GM21576 (cell line): Measurements from ENCODE around the gene UBE2D2.

Source experiments
- ATAC-seq: cut with Tn5 transposase; IDR thresholded peaks from one replicate; pipeline ENCODE4 v1.9.1; 2021; ENCODE audit warnings: mild to moderate bottlenecking, moderate library complexity; ENCODE audit not compliant: unreplicated experiment

Gene UBE2D2

DNA sequence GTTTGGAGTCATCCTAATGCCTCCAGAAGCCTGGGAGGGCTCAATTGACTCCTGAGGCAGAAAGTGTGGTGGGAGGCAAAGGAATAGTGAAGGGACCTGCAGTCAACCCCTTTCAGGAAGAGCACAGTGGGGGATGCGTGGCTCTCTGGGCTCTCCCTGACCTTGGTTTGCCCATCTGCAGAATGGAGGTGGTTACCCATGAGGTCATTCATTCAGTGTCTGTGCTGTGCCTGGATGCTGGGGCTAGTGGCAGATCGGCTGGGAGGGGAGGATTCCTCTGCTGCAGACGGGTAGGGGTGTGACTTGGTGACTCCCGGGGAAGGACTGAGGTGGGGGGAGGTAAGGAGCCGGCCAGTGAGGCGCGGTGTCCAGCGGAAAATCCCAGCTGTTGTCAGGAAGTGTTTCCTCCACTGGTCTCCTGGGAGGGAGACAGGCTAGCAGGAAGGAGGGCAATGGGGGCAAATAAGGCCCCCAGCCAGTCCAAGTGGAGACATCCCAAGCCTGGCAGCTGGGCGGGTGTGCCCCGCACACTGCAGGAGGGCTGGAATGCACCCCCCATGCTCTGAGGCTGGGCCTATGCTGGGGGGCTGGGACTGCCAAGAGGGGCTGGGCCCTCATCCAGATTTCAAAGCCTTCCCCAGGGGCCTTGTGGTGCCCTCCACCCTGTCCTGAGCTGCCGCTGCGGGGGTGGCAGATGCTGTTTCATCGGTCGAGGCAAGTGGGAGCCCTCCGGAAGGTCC, 98.0 kb downstream of the UBE2D2 start:
- no peak for ATAC-seq

DNA sequence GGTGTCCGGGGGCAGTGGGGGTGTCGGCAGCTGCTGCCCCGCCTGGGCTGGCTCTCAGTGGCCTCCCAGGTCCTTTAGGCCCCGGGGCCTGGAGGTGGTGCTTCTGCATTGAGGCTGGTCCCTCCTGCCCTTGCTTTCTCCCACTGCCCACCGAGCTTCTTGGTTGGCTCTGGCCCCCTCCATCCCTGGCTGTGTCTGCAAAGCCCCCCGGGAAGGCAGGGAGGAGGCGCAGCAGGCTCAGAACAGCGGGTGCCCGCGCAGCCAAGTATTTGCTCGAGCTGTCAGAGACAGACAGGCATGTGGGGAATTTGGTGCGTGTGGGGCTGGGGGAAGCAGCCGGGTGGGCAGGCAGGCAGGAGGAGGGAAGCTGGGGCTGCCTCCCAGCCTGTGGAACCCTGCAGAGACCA, 98.6 kb downstream of the UBE2D2 start:
- ATAC-seq, result no peak

DNA sequence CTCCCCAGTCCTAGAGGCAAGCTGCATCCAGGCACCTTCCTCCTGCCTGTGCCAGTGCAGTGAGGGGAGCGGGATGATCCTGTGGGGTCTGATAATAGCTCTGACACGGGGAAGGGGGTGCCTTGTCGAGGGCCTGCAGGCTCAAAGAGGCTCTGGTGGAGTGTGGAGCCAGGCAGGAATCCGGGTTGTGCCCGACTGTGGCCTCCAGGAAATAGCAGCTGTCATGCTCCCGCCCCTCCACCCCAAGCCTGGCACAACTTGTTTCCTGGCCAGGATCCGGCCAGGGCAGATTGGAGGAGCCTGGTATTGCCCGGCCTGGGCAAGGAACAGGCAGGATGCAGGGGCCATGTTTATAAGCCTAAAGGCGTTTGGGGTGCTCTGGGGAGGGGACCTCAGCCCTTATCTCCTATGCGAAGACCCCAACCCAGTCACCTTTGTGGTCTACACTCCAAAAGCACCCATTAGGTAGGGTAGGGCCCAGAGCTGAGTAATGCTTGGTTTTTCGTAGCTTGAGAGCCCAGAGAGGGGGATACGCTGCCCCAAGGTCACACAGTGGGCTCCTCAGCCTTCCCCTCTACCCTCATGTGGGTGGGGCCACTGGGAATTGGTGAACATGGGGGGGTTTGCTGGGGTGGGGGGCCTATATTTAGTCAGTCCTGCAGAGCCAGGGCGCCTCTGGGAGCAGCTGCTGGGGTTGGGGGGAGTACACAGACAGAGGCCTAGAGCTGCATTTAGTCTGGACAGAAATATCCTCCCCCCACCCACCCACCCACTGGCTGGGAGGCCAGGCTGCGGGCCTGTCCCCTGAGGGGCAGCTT, 99.2 kb downstream of the UBE2D2 start:
- ATAC-seq, result no peak

DNA sequence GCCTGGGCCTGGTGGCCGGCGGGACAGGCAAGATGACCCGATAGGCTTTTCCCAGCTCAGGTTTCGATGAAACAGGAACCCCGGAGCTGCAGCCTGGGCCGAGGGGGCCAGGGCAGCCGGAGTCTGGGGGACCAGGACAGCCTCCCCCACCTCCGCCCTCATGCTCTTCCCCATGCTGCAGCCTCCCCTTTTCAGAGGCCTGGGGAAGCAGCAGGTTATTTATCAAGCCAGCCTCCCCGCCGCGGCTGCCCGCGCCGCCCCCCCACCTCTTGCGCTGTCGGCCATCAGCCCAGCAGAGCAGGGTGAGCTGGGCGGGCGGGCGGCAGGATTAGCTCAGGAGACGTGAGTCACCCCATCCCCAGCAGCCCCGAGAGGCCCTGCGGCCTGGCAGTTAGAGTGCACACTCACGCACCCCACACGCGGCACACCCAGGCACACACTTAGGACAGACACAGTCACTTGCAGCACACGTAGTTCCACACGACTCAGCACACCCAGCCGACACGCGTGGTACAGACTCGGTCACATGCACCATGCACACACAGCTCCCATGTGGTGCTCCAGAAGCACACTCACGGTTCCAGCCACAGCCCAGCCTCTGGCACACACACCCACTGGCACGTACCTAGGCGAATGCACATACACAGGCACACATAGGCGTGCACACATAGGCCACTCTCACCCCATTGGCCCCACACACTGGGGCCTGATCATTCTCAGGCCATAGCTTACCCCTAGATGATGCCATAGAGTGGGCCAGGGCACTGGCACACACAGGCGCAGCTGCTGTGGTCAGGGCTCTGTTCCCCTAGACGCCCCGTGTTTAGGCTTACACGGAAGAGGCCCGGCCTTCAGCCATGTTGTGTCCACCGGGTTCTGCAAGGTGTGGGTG, 100.0 kb downstream of the UBE2D2 start:
- no peak for ATAC-seq

DNA sequence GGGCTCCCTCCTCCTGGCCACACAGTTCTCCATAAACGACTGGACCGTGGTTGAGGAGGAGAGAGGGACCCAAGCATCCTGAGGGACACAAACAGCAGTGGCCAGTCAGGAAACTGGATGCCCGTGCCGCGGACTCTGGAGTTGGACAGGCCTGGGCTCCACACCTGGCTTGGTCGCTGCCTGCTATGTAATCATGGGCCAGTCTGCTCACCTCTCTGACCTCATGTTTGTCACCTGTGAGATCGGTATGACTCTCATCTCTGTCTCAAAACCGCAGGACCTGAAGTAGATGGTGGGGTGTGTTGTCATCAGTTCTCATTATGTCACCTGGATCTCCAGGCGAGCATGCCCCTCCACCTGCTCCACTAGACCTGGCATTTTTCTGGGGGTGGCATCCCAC, 101.5 kb downstream of the UBE2D2 start:
- ATAC-seq, result no peak

DNA sequence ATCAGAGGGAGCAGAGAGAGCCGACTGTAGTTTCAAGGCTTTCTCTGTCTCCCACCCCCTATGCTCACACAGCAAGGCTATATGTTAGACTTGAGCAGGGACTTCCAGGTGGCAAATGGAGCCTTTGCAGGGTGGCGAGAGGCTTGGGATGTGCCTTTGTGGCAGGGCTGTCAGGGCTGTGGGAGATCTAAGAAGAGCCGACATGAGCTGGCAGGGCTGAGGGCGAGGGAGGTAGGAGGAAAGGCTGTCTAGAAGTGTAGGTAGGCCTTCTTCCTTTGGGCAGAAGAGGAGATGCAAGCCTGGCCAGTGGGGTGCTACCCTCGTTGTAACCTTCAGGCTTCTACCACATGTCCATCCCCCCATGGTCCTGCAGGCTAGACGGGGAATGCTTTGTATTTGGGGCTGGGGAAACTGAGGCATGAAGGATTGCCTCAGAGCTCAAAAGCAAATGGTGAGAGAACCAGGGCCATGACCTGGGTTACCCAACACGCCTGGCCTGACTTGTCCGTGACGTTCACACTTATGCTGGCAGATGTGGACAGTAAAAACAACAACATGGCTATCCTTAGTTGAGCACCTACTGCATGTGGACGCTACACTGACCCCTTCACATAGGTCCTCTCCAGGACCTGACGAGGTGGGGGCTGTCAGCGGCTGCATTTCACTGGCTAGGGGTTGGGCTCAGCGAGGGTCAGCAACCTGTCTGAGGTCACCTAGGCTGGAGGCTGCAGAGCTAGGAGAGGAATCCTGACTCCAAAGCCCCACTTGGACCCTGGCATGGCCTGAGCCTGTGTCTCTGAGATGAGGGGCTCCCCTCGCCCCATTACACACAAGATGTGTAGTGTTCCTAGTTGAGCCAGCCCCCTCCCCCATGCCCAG, 102.3 kb downstream of the UBE2D2 start:
- no peak for ATAC-seq

DNA sequence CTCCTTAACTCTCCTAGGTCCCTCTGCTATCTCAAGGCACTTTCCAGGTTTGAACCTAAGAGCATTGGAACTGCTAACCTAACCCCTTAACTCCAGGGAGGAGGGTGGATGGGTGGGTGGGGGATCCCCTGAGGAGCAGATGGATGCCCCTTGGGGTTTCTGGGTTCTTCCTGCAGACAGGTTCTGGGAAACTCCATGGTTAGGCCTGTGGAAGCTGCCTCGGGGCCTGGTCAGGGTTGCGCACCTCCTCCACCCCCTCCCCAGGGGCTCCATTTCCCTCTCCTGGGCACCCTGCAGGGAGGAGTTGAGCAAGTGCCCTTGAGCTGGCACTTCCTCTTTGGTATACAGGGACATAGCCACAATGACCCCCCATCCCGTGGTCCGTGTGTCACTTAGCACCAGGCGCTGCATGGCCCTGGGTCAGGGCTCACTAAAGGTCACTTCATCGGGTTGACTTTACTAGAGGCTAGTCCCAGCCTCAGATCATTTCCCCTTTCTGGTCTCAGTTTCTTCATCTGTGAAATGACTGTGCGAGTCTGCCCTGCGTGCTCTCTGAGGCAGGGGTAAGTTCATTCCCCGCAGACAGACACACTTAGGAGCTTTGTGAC, 103.1 kb downstream of the UBE2D2 start:
- ATAC-seq, result peak; percentile 41

DNA sequence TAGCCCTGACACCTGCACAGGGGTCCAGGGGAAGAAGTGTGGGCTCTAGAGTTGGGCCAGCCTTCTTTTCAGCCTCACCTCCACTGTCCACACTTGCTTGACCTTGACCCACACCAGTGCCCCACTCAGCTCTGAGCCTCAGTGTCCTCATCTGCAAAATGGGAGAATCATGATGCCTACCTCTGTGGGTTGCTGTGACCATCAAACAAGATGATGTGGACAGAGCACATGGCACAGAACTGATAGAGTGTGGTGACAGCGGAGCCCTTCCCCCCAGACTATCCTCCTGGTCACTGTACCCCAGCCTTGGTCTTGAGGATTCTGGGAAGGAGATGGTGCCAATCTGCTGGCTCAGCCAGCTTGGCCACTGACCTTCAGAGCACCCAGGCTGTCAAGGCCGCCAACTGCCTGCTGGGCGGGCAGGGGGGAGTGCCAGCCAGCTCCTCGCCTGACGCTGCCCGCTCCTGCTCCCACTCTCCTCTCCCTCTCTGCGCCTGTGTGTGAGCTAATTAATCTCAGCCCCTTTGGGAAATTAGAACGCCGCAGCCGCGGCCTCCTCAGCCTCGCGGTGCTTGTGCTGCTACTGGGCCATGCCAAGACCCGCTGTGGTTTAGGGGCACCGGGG, 103.7 kb downstream of the UBE2D2 start:
- no peak for ATAC-seq

DNA sequence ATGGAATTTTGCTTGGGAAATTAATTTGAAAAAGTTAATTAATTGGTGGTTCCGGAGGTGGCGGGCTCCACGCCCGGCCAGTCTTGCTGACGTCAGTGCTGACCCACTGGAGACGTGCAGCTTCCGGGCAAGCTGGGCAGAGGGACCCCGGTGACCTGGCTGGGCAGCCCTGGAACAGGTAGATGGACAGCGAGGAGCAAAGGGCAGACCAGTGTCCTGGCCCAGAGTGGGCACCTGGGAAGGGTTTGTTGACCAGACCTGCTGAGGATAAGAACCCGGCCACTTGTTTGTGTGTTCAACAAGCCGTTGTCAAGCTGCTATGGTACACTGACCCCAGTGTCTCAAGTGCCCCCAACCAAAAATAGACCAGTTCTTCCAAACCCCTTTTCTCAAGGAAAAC, 104.5 kb downstream of the UBE2D2 start:
- ATAC-seq, result no peak

DNA sequence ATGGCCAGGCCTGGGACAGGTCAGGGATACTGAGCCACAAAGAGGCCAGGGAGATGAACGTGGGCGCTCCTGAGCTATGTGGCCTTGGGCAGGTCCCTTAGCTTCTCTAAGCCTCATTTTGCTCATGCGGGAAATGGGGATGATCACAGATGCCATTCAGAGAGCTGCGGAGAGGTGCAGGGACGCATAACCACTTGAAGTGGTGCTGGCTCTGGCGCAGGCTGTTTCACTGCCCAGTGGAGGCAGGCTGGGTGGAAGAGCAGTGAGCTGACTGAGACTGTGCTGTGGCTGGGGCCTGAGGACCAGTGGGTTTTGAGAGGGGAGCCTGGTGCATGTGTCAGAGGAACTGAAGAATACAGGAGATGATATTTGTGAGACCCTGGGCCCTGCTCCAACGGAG, 105.4 kb downstream of the UBE2D2 start:
- no peak for ATAC-seq

DNA sequence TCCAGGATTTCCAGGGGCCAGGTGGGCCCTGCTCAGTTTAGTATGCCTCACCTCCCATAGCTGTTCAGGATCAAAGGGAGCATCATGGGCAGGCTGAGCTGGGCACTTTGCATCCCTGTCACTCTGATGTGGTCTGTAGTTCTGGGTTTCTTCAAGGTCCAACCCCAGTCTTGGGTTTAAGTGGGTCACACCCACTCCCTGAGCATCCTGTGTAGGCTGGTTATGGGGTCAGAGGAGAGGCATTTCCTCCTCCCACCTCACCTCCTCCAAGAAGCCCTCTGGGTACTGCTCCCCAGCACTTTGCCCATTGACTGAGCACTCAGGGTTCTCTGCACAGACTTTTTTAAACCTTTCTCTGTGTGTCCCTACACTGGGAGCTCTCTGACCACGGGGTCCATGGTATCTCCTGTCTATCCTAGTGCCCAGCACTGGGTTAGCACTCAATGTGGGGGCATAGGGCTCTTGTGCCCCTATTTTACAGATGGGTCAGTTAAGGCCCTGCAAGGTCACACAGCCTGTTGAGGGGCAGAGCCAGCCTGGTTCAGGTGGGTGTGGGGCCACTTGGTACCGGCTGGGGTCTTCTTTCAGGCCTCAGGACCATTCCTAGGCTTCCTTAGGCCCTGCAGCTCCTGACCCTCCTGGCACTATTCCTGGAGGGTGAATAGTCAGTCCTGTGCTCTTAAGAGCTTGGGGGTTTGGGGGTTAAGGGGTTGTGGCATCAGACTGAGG, 106.0 kb downstream of the UBE2D2 start:
- ATAC-seq, result no peak

DNA sequence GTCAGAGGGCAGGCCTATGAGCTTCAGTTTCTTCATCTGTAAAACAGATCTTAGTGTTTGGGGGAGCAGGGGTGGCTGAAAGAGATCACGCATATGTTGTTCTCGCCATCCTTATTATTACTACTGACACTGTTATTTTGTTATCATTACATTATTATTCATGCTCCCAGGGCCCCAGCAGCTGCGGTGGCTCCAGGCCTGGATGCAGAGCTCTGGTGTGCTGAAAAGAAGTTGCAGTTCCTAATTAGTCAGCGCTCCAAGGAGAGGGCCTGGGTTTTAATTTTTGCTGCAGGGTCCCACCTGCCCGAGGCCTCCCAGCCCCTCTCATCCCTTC, 106.6 kb downstream of the UBE2D2 start:
- ATAC-seq, result no peak

DNA sequence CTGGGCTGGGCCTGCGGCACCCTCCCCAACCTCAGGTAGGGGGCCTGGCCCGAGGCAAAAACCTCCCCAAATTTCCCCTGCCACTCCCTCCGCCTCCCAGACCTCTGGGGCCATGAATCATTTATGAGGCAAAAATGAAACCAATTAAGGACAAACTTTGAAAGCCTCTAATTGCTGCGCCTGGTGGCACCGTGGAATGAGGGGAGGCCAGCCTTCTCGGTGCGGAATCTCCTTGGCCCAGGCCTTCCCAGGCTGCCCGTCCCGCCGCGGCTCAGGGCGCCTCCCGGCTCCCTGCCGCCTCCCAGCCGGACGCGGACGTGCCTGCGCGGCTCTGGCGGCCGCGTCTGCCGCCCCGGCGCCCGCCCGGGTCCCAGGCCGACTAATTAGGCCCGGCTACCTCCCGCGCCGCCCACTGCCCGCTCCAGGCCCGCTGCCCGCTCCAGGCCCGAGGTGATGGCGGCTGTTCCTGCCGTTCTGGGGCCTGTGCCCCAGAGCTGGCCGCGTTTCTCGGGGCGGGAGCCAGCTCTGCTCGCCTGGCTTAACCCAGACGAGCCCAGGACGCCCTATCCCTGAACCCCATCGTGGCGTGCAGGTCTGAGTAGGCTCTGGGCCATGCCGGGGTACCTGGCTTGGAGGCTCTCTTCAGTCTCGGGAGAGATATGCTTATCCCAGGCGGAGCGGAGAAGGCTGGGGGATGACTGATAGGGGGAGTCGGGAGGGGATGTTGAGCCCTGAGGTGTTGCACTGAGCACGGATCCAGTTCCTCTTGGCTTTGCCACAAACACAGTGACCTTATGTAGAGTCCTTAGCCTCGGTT, 107.1 kb downstream of the UBE2D2 start:
- no peak for ATAC-seq

DNA sequence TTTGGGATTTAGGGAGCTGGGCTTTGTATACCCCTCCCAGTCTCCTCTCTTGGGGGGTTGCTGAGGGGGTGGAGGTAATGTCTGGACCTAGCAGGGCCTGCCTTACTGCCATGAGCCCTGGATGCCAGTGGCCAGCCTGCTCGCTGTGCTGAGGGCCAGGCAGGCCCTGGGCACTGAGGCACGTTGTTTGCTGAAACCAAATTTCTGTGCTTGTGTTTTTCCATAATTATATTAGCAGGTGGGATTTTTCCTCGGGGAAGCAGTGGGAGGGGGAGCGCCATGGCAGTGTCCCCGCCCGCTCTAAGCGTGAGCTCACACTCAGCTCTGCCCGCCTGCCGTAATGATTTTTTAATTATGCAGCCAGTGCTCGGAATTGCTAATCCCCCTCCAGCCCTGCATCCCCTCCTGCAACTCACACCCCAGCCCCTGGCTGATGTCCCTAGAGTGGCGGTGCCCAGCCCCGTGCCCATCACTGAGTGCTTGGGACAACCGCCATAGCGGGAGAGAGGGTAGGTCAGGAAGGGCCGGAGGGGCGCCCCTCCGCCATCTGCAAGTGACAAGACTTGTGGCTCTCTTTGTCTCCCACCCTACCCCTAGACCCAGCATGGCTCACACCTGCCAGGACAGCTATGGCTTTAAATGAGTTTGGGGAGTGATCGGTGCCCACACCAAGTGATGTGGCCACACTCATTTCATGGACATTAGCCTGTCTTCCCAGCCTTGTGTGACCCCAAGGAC, 108.0 kb downstream of the UBE2D2 start:
- no peak for ATAC-seq

DNA sequence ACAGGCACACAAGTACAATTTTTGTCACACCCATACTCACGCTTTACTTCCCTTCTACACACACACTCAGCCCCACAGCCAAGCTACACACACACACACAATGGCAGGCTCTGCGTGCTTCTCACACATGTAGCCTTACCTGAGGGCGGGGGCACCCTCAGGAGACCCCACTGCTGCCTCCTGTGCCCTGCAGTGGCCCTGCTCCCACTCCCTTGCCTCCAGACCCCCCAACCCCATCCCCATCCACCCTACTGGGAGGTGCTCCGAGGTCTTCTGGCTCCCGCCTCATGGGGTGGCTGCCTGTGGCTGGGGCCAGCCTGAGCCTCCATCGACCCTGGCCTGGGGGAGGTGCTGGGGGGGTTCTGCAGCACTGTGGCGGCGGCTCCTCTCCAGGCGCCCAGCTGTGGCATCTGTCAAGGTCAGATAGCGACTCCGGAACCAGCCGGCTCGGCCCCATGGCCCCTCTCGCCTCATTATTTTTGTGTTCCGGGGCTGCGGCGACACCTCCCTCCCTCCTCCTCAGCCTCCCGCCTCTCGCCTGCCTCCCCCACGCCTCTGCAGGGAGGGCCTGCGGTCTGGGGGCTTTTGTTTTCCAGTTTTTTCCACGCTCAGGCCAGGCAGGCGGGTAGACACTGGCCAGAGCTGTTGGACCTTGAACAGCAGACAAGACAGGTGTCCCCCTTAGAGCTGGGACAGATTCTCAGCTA, 108.7 kb downstream of the UBE2D2 start:
- peak; percentile 27 for ATAC-seq

DNA sequence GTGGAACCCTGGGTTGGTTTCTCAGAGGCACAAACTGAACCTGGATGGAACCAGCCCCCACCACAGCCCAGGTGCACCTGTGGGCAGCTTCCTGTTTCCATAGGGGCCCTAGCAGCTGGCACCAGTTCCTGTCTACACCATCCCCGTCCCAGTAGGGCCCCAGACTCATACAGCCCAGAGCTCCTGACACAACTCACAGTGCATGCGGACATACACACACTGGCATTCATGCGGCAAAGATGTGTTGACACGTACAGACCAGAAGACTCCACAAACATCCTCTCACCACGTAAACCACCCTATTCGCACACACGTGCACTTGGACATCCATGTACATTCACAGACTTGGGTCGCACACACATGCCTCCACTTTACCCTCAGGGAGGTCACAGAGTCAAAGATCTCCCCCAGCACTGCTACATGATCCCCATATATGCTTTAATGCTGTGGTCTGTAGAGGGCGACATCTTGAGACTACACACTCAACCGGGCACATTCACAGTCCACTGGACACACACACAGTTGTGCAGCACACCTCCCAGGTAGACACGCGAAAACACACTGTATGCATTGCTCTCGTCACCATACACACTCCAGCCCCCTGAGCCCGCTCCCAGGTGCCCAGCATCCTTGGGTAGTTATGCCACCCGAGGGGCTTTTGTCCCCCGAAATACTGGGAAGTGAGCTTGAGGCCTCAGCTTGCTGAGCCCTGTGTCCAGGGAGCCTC, 109.4 kb downstream of the UBE2D2 start:
- ATAC-seq, result peak; percentile 40
